Measurements from ENCODE around the gene ASMT. TPM values are rescaled to one million over a fixed set of nuclear protein-coding genes. Genes with fewer than 3 reads are reported as not detected.
A peak's percentile ranks its signal among the peaks of the same experiment; 100 is the strongest.
"Not testable (repeated sequence)": the region's sequence is repeated elsewhere in the genome, so short reads cannot be mapped to it uniquely, and the experiment has no call there.

The ASMT gene
- total RNA-seq, 4 donors from 2014 or later, result not detected

GRCh38 chrX:1649621-1650020 is 34.8 kb downstream of the ASMT start:
- H3K4me1 ChIP-seq, result no peaks in the 10 kb centered on the region
- 35 to 44% methylated on average over 6 to 8 of the region's 8 CpGs for WGBS, 2 donors (ENCODE audit: low coverage in 1 of 2)
- in situ Hi-C loops (cut with MboI; ENCODE audit: low pct_ligation_motif_present in 1 of 4, low pct_unique_long_range_greater_than_20kb in 1 of 4, low sequenced_read_pairs in 3 of 4), result loop anchor here in 3 of 4 donors (25.0 kb wide), 1 partner anchor 938 kb away; no protein-coding TSS in a partner anchor
- intact Hi-C loops (cut with DNase I; ENCODE audit: low total_unique reads), result loop anchor here (5.0 kb wide), 1 partner anchor 943 kb away; no protein-coding TSS in a partner anchor
- no peak for DNase-seq
- TF ChIP-seq POLR2AphosphoS5 (IDR thresholded peaks at IDR 0.05) (no peak), POLR2A (IDR thresholded peaks at IDR 0.05) (no peak), EP300 (IDR thresholded peaks at IDR 0.05; ENCODE audit: low read depth) (no peak), CTCF (IDR thresholded peaks at IDR 0.05) (no peak)
- H3K27ac ChIP-seq, result no peak overlapping the region
- H3K9me3 ChIP-seq, result peaks cover 5 to 7% of the 10 kb centered on the region in 2 donors
- H3K36me3 ChIP-seq, result no peaks in the 10 kb centered on the region
- no peaks in the 10 kb centered on the region for H3K27me3 ChIP-seq
- no peak overlapping the region for H3K4me3 ChIP-seq

GRCh38 chrX:1652011-1652811 is 37.4 kb downstream of the ASMT start:
- intact Hi-C loops (cut with DNase I; ENCODE audit: low total_unique reads) (loop anchor here (5.0 kb wide), 1 partner anchor 940 kb away; no protein-coding TSS in a partner anchor), in situ Hi-C loops (cut with MboI; ENCODE audit: low pct_ligation_motif_present in 1 of 4, low pct_unique_long_range_greater_than_20kb in 1 of 4, low sequenced_read_pairs in 3 of 4) (loop anchor here in 3 of 4 donors (25.0 kb wide), 1 partner anchor 935 kb away; no protein-coding TSS in a partner anchor)
- H3K4me3 ChIP-seq, H3K27me3 ChIP-seq, H3K36me3 ChIP-seq, H3K27ac ChIP-seq, H3K4me1 ChIP-seq, H3K9me3 ChIP-seq: not testable (repeated sequence)
- peak; percentile 68 to 83 (median 75) for TF ChIP-seq CTCF (IDR thresholded peaks at IDR 0.05)
- peak; percentile 32 for DNase-seq
- 57 to 69% methylated on average over 3 to 23 of the region's 25 CpGs for WGBS, 2 donors (ENCODE audit: low coverage in 1 of 2)

- DNase-seq, result no peak
- H3K4me3 ChIP-seq, result no peak overlapping the region
- H3K27me3 ChIP-seq, result no peaks in the 10 kb centered on the region
- H3K4me1 ChIP-seq, result no peaks in the 10 kb centered on the region
- in situ Hi-C loops (cut with MboI; ENCODE audit: low pct_ligation_motif_present in 1 of 4, low pct_unique_long_range_greater_than_20kb in 1 of 4, low sequenced_read_pairs in 3 of 4) (loop anchor here in 3 of 4 donors (25.0 kb wide), 1 partner anchor 931 kb away; no protein-coding TSS in a partner anchor), intact Hi-C loops (cut with DNase I; ENCODE audit: low total_unique reads) (no loop called here)
- H3K36me3 ChIP-seq, result no peaks in the 10 kb centered on the region
- H3K27ac ChIP-seq, result no peak overlapping the region
- no peaks in the 10 kb centered on the region for H3K9me3 ChIP-seq
- no peak for TF ChIP-seq CTCF (IDR thresholded peaks at IDR 0.05)
- 77 to 83% methylated on average over 10 to 14 of the region's 14 CpGs for WGBS, 2 donors (ENCODE audit: low coverage in 1 of 2)
Observed at GRCh38 chrX:1656379-1656778, 41.5 kb downstream of the ASMT start.

GRCh38 chrX:1657367-1658070 is 42.7 kb downstream of the ASMT start:
- peak; percentile 17 for DNase-seq
- no peak for TF ChIP-seq EP300 (IDR thresholded peaks at IDR 0.05; ENCODE audit: low read depth)
- peak; percentile 36 for TF ChIP-seq POLR2A (IDR thresholded peaks at IDR 0.05)
- TF ChIP-seq CTCF (IDR thresholded peaks at IDR 0.05), result no peak
- TF ChIP-seq POLR2AphosphoS5 (IDR thresholded peaks at IDR 0.05), result peak in 1 of 3 donors; percentile 21
- in situ Hi-C loops (cut with MboI; ENCODE audit: low pct_ligation_motif_present in 1 of 4, low pct_unique_long_range_greater_than_20kb in 1 of 4, low sequenced_read_pairs in 3 of 4), result loop anchor here in 3 of 4 donors (25.0 kb wide), 1 partner anchor 930 kb away; no protein-coding TSS in a partner anchor
- 18% methylated on average over 13 of the region's 13 CpGs; no CpG with 5 or more reads in 1 of the 2 donors for WGBS, 2 donors (ENCODE audit: low coverage in 1 of 2)
- no peaks in the 10 kb centered on the region for H3K36me3 ChIP-seq
- intact Hi-C loops (cut with DNase I; ENCODE audit: low total_unique reads), result no loop called here
- H3K4me1 ChIP-seq, result no peaks in the 10 kb centered on the region
- peak overlapping the region in 1 of 4 donors; percentile 13 for H3K4me3 ChIP-seq
- H3K27ac ChIP-seq, result peak overlapping the region in 2 of 4 donors; percentile 30 to 66
- H3K27me3 ChIP-seq, result no peaks in the 10 kb centered on the region
- H3K9me3 ChIP-seq, result no peaks in the 10 kb centered on the region

Measured in transverse colon (tissue), 4 donors.